Measurements from ENCODE around the gene NF2.

The NF2 gene

DNA sequence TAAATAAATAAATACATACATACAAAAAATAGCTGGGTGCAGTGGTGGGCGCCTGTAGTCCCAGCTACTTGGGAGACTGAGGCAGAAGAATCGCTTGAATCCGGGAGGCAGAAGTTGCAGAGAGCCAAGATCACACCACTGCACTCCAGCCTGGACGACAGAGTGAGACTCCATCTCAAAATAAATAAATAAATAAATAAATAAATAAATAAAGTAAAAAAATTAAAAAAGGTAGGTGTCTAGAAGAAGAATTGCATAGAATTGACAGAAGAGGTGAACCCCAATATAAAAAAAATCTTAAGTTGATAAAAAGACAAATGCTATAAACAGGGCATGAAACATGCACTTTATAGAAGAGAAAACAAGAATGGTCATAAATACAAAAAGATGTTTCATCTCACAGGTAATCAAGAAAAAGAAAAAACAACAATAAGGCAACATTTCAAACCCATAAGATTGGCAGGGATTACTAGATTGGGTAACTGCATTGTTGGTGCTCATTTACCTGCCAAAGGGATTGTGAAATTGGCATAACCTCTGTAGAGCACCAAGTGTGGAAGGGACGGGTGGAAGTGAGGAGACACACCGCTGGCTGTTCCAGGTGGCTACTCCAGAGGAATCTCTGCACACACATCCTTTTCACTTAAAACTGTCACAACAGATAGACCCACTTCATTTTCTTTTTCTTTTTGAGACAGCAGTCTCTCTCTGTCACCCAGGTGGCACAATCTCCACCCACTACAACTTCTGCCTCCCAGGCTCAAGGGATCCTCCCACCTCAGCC, 44.7 kb downstream of the NF2 start:
- no peaks in the 10 kb centered on the region for H3K4me1 ChIP-seq (ENCODE audit: insufficient read depth, poor library complexity, severe bottlenecking)
- no peak overlapping the region for H3K4me3 ChIP-seq (ENCODE audit: severe bottlenecking)
- H3K36me3 ChIP-seq (ENCODE audit: low read depth) = peaks cover 47% of the 10 kb centered on the region
- DNase-seq (ENCODE audit: low spot score) (no peak), ATAC-seq (ENCODE audit: low read depth) (no peak)
- H3K27me3 ChIP-seq (ENCODE audit: insufficient read depth, poor library complexity, severe bottlenecking) = no peaks in the 10 kb centered on the region
- TF ChIP-seq, protein P1, sequence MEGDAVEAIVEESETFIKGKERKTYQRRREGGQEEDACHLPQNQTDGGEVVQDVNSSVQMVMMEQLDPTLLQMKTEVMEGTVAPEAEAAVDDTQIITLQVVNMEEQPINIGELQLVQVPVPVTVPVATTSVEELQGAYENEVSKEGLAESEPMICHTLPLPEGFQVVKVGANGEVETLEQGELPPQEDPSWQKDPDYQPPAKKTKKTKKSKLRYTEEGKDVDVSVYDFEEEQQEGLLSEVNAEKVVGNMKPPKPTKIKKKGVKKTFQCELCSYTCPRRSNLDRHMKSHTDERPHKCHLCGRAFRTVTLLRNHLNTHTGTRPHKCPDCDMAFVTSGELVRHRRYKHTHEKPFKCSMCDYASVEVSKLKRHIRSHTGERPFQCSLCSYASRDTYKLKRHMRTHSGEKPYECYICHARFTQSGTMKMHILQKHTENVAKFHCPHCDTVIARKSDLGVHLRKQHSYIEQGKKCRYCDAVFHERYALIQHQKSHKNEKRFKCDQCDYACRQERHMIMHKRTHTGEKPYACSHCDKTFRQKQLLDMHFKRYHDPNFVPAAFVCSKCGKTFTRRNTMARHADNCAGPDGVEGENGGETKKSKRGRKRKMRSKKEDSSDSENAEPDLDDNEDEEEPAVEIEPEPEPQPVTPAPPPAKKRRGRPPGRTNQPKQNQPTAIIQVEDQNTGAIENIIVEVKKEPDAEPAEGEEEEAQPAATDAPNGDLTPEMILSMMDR (IDR thresholded peaks at IDR 0.05; ENCODE audit: poor library complexity, severe bottlenecking) = no peak
- no peak overlapping the region for H3K27ac ChIP-seq (ENCODE audit: poor library complexity, severe bottlenecking)
- no peaks in the 10 kb centered on the region for H3K9me3 ChIP-seq (ENCODE audit: severe bottlenecking)

DNA sequence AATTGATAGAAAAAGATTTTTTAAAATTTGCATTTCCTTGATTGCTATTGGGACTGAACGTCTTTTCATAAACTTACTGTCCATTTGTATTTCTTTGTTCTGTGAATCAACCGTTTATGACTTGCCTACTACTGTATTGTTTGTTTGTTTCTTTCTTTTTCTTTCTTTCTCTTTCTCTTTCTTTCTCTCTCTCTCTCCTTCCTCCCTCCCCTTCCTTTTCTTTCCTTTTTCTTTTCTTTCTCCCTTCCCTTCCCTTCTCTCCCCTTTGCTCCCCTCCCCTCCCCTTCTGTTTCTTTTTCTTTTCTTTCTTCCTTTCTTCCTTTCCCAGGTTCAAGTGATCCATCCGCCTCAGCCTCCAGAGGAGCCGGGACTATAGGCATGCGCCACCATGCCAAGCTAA, 46.9 kb downstream of the NF2 start:
- H3K36me3 ChIP-seq (ENCODE audit: low read depth) = peaks cover 62% of the 10 kb centered on the region
- DNase-seq (ENCODE audit: low spot score) (no peak), ATAC-seq (ENCODE audit: low read depth) (no peak)

DNA sequence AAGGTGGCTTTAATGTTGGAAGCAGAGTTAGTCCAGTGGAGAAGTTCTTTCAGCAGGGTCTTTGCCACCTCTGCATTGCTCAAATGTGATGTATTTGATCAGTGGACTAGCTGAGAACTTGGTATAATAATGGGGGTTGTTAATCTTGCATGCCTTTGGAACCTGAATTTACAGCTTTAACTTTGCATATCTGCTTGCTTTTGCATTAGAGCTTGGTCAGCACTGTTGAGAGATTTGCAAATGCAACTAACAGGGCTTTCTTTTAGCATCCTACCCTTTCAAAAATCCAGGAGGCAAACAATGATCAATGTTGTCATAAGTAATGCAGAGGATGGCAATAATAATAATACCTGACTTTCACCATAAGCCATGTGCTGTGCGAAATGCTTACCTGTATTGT, 48.2 kb downstream of the NF2 start:
- TF ChIP-seq, protein P1 (IDR thresholded peaks at IDR 0.05; ENCODE audit: poor library complexity, severe bottlenecking) = no peak

More for the DNA sequence above, 46.9 kb downstream of the NF2 start:
- Histone ChIP-seq H3K9me3 (ENCODE audit: severe bottlenecking) (no peaks in the 10 kb centered on the region), H3K4me1 (ENCODE audit: insufficient read depth, poor library complexity, severe bottlenecking) (no peaks in the 10 kb centered on the region), H3K27ac (ENCODE audit: poor library complexity, severe bottlenecking) (no peak overlapping the region), H3K27me3 (ENCODE audit: insufficient read depth, poor library complexity, severe bottlenecking) (no peaks in the 10 kb centered on the region), H3K4me3 (ENCODE audit: severe bottlenecking) (no peak overlapping the region)
- TF ChIP-seq, protein P1 (IDR thresholded peaks at IDR 0.05; ENCODE audit: poor library complexity, severe bottlenecking) = no peak

DNA sequence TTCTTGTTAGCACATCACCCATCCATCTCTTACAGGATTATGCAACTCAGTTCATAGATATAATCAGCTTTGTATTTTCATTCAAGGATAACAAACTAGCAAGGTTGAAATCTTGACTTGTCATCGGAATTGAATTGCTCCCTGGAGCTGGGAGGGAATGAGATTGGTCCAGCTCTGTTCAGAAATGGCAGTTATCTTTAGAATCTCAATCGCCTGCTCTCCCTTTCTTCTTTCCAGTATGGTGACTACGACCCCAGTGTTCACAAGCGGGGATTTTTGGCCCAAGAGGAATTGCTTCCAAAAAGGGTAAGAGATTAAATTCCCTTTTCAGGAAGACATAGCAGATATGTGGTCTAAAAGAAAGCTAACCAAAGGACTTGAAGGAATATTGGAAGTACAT, 51.0 kb downstream of the NF2 start:
- ATAC-seq (ENCODE audit: low read depth) = no peak
- no peak overlapping the region for H3K27ac ChIP-seq (ENCODE audit: poor library complexity, severe bottlenecking)
- no peak overlapping the region for H3K4me3 ChIP-seq (ENCODE audit: severe bottlenecking)
- TF ChIP-seq, protein P1 (IDR thresholded peaks at IDR 0.05; ENCODE audit: poor library complexity, severe bottlenecking) = no peak
- H3K27me3 ChIP-seq (ENCODE audit: insufficient read depth, poor library complexity, severe bottlenecking) = no peaks in the 10 kb centered on the region
- no peaks in the 10 kb centered on the region for H3K9me3 ChIP-seq (ENCODE audit: severe bottlenecking)
- peaks cover 63% of the 10 kb centered on the region for H3K36me3 ChIP-seq (ENCODE audit: low read depth)
- no peaks in the 10 kb centered on the region for H3K4me1 ChIP-seq (ENCODE audit: insufficient read depth, poor library complexity, severe bottlenecking)
- DNase-seq (ENCODE audit: low spot score) = no peak

More for the DNA sequence above, 48.2 kb downstream of the NF2 start:
- ATAC-seq (ENCODE audit: low read depth) (no peak), DNase-seq (ENCODE audit: low spot score) (no peak)
- Histone ChIP-seq H3K4me3 (ENCODE audit: severe bottlenecking) (no peak overlapping the region), H3K27ac (ENCODE audit: poor library complexity, severe bottlenecking) (no peak overlapping the region), H3K27me3 (ENCODE audit: insufficient read depth, poor library complexity, severe bottlenecking) (no peaks in the 10 kb centered on the region), H3K9me3 (ENCODE audit: severe bottlenecking) (no peaks in the 10 kb centered on the region), H3K36me3 (ENCODE audit: low read depth) (peaks cover 59% of the 10 kb centered on the region), H3K4me1 (ENCODE audit: insufficient read depth, poor library complexity, severe bottlenecking) (no peaks in the 10 kb centered on the region)

DNA sequence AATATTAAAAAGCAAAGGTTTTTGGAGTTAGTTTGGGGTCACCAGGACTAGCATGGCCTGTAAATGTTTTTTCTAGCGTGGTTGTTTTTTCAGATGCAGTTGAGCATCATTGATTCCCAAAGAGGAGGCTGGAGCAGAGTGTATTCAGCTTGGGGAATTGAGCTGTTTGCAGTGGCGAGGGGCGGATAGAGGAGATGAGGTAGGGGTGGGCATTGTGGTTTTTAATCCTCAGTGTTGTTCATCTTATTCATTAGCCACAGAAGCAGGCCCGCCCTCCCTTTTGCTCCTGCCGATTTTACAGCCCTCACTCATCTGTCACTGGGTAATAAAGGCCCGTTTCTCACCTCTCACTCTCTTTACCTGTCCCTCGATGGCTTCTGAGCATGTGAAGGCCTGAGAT, 51.4 kb downstream of the NF2 start:
- peaks cover 66% of the 10 kb centered on the region for H3K36me3 ChIP-seq (ENCODE audit: low read depth)
- H3K27ac ChIP-seq (ENCODE audit: poor library complexity, severe bottlenecking) = no peak overlapping the region
- H3K27me3 ChIP-seq (ENCODE audit: insufficient read depth, poor library complexity, severe bottlenecking) = no peaks in the 10 kb centered on the region
- H3K4me3 ChIP-seq (ENCODE audit: severe bottlenecking) = no peak overlapping the region
- no peak for ATAC-seq (ENCODE audit: low read depth)
- TF ChIP-seq, protein P1 (IDR thresholded peaks at IDR 0.05; ENCODE audit: poor library complexity, severe bottlenecking) = no peak
- DNase-seq (ENCODE audit: low spot score) = no peak
- H3K4me1 ChIP-seq (ENCODE audit: insufficient read depth, poor library complexity, severe bottlenecking) = no peaks in the 10 kb centered on the region
- no peaks in the 10 kb centered on the region for H3K9me3 ChIP-seq (ENCODE audit: severe bottlenecking)
